Esophagus squamous epithelium (tissue), 5 donors: ENCODE measurements around the gene USP11. TPM values are rescaled to one million over a fixed set of nuclear protein-coding genes. Genes with fewer than 3 reads are reported as not detected.

Experiments used
- DNase-seq: peaks from one replicate; lab custom pipeline; 2025; lab: John Stamatoyannopoulos, UW
- H3K27ac ChIP-seq, 4 donors: fragments of 200-600 bp; sonication (generic); one replicate each; pipeline ENCODE4 v1.5.1; 2016 to 2019; ENCODE audit warnings: mild to moderate bottlenecking in 1 of 4
- H3K27me3 ChIP-seq, 4 donors: fragments of 200-600 bp; sonication (generic); 1 replicate in 3 of 4; 2 replicates in 1 of 4; pipeline versions ENCODE4 v1.5.1 to v1.6.0; 2017 to 2021; ENCODE audit warnings: antibody characterized with exemption in 1 of 4
- H3K36me3 ChIP-seq, 3 donors: fragments of 200-600 bp; sonication (generic); one replicate each; pipeline ENCODE4 v1.5.1; 2016 to 2019
- H3K4me1 ChIP-seq, 3 donors: fragments of 200-600 bp; sonication (generic); one replicate each; pipeline ENCODE4 v1.5.1; 2017 to 2019
- H3K4me3 ChIP-seq, 4 donors: fragments of 200-600 bp; sonication (generic); 1 replicate in 3 of 4; 2 replicates in 1 of 4; pipeline ENCODE4 v1.5.1; 2016 to 2019; ENCODE audit warnings: mild to moderate bottlenecking in 2 of 4, moderate library complexity in 1 of 4
- H3K9me3 ChIP-seq, 3 donors: fragments of 200-600 bp; sonication (generic); one replicate each; pipeline ENCODE4 v1.5.1; 2016 to 2019
- CTCF ChIP-seq, 6 experiments: fragments of 450-650 bp in 4 of 6; fragments of 200-600 bp in 2 of 6; sonication (generic) in 2 of 6; IDR thresholded peaks; one replicate each; pipeline ENCODE4 v1.5.1; 2016 to 2019; ENCODE audit warnings: antibody characterized with exemption in 6 of 6, mild to moderate bottlenecking in 4 of 6, moderate library complexity in 4 of 6
- POLR2A ChIP-seq, 4 donors: fragments of 450-650 bp; IDR thresholded peaks; one replicate each; pipeline ENCODE4 v1.6.1; 2017; ENCODE audit warnings: antibody characterized with exemption in 4 of 4, mild to moderate bottlenecking in 4 of 4, moderate library complexity in 3 of 4
- WGBS, 2 donors: methylation state at CpG; one replicate each; pipeline ENCODE4 v1.1.5; 2018; 5-methylcytosine and 5-hydroxymethylcytosine counted together
- intact Hi-C: fragments of 100-400 bp; cut with DNase I; formaldehyde crosslinking; loops from one replicate; pipeline ENCODE4 v1.15.0; 2022
- total RNA-seq, 4 donors: library from RNA; depleted of rRNA; stranded (reverse); fragments of >200 nt; gene quantifications; one replicate each; pipeline ENCODE4 v1.1.0, GENCODE V29; 2016
- donor health status: DM: yes; HTN: yes; CAD: no.

Gene USP11
- total RNA-seq, 4 donors from 2014 or later, result 6.6 to 26.9 (median 21.3) TPM

GRCh38 chrX:47235691-47236103, 2.9 kb downstream of the USP11 start:
- Histone ChIP-seq H3K27me3 (no peaks in the 10 kb centered on the region), H3K27ac (peak overlapping the region in 3 of 4 donors; percentile 63 to 98 (median 98)), H3K4me1 (peaks cover 0 to 27% (median 0%) of the 10 kb centered on the region in 3 donors), H3K4me3 (no peak overlapping the region), H3K36me3 (peaks cover 0 to 17% (median 4%) of the 10 kb centered on the region in 3 donors), H3K9me3 (no peaks in the 10 kb centered on the region)
- 75 to 79% methylated on average over 4 of the region's 4 CpGs for WGBS, 2 donors
- no peak for DNase-seq
- intact Hi-C loops, result no loop called here
- TF ChIP-seq CTCF (IDR thresholded peaks at IDR 0.05), result no peak
- TF ChIP-seq POLR2A (IDR thresholded peaks at IDR 0.05), result no peak

- no peaks in the 10 kb centered on the region for H3K27me3 ChIP-seq
- no peak overlapping the region for H3K27ac ChIP-seq
- intact Hi-C loops, result no loop called here
- H3K36me3 ChIP-seq, result peaks cover 0 to 52% (median 4%) of the 10 kb centered on the region in 3 donors
- H3K9me3 ChIP-seq, result no peaks in the 10 kb centered on the region
- 86% methylated on average over 6 of the region's 8 CpGs; no CpG with 5 or more reads in 1 of the 2 donors for WGBS, 2 donors
- peaks cover 0 to 17% (median 0%) of the 10 kb centered on the region in 3 donors for H3K4me1 ChIP-seq
- no peak overlapping the region for H3K4me3 ChIP-seq
- DNase-seq, result no peak
- TF ChIP-seq POLR2A (IDR thresholded peaks at IDR 0.05) (no peak), CTCF (IDR thresholded peaks at IDR 0.05) (no peak)
Measured at GRCh38 chrX:47239199-47239598, 6.4 kb downstream of the USP11 start.

GRCh38 chrX:47239898-47240545, 7.2 kb downstream of the USP11 start:
- H3K27ac ChIP-seq, result no peak overlapping the region
- WGBS, 2 donors, result 96 to 100% methylated on average over 4 to 11 of the region's 12 CpGs
- intact Hi-C loops, result no loop called here
- peaks cover 2 to 60% (median 4%) of the 10 kb centered on the region in 3 donors for H3K36me3 ChIP-seq
- H3K4me3 ChIP-seq, result no peak overlapping the region
- no peaks in the 10 kb centered on the region for H3K9me3 ChIP-seq
- peaks cover 0 to 9% (median 0%) of the 10 kb centered on the region in 3 donors for H3K4me1 ChIP-seq
- TF ChIP-seq POLR2A (IDR thresholded peaks at IDR 0.05) (no peak), CTCF (IDR thresholded peaks at IDR 0.05) (no peak)
- DNase-seq, result no peak
- H3K27me3 ChIP-seq, result no peaks in the 10 kb centered on the region

- Histone ChIP-seq H3K36me3 (peaks cover 4 to 66% (median 6%) of the 10 kb centered on the region in 3 donors), H3K27ac (no peak overlapping the region), H3K4me3 (no peak overlapping the region), H3K9me3 (no peaks in the 10 kb centered on the region), H3K4me1 (peaks cover 0 to 4% (median 0%) of the 10 kb centered on the region in 3 donors), H3K27me3 (no peaks in the 10 kb centered on the region)
- no peak for DNase-seq
- 92 to 96% methylated on average over 2 to 3 of the region's 7 CpGs for WGBS, 2 donors
- TF ChIP-seq POLR2A (IDR thresholded peaks at IDR 0.05) (no peak), CTCF (IDR thresholded peaks at IDR 0.05) (no peak)
- intact Hi-C loops, result no loop called here
Measured at GRCh38 chrX:47240619-47241018, 7.8 kb downstream of the USP11 start.

GRCh38 chrX:47241201-47242011, 8.6 kb downstream of the USP11 start:
- no peak for DNase-seq
- H3K4me3 ChIP-seq, result no peak overlapping the region
- intact Hi-C loops, result no loop called here
- WGBS, 2 donors, result 89 to 94% methylated on average over 8 to 16 of the region's 18 CpGs
- H3K9me3 ChIP-seq, result no peaks in the 10 kb centered on the region
- H3K4me1 ChIP-seq, result no peaks in the 10 kb centered on the region
- TF ChIP-seq CTCF (IDR thresholded peaks at IDR 0.05), result no peak
- TF ChIP-seq POLR2A (IDR thresholded peaks at IDR 0.05), result no peak
- no peak overlapping the region for H3K27ac ChIP-seq
- no peaks in the 10 kb centered on the region for H3K27me3 ChIP-seq
- peaks cover 4 to 73% (median 6%) of the 10 kb centered on the region in 3 donors for H3K36me3 ChIP-seq
